Spinal cord (tissue), 10 donors: Measurements from ENCODE around the gene RNF151. TPM values are rescaled to one million over a fixed set of nuclear protein-coding genes. Genes with fewer than 3 reads are reported as not detected.

ENCODE experiments used
- DNase-seq, 6 donors: peaks; one replicate each; pipeline versions ENCODE4 v3.0.0 to v3.0.0-alpha.2; 2013 to 2015; ENCODE audit warnings: low spot score in 6 of 6, low read depth in 4 of 6
- H3K27ac ChIP-seq: one replicate; pipeline ENCODE4 v1.5.1; 2013; ENCODE audit warnings: low read depth, low read length, control low read depth
- H3K27me3 ChIP-seq: one replicate; pipeline ENCODE4 v1.6.1; 2013; ENCODE audit warnings: low read length; ENCODE audit not compliant: control insufficient read depth, insufficient read depth
- H3K36me3 ChIP-seq: one replicate; pipeline ENCODE4 v1.6.1; 2013; ENCODE audit warnings: low read length; ENCODE audit not compliant: control insufficient read depth, insufficient read depth
- H3K4me1 ChIP-seq: one replicate; pipeline ENCODE4 v1.6.1; 2013; ENCODE audit warnings: low read length; ENCODE audit not compliant: control insufficient read depth, insufficient read depth
- H3K4me3 ChIP-seq: one replicate; pipeline ENCODE4 v1.5.1; 2013; ENCODE audit warnings: low read depth, low read length, control low read depth
- H3K9me3 ChIP-seq: one replicate; pipeline ENCODE4 v1.6.1; 2013; ENCODE audit warnings: low read length; ENCODE audit not compliant: control insufficient read depth, insufficient read depth
- WGBS: methylation state at CpG from one replicate; pipeline ENCODE4 v1.1.5; 2013; ENCODE audit warnings: missing lambda C conversion rate; ENCODE audit not compliant: insufficient coverage; 5-methylcytosine and 5-hydroxymethylcytosine counted together
- polyA plus RNA-seq, 2 donors: library from polyadenylated mRNA; unstranded; fragments of 120-200 nt; gene quantifications; one replicate each; pipeline ENCODE4 v1.2.1, GENCODE V29; 2013; ENCODE audit not compliant: insufficient read length in 2 of 2
- total RNA-seq, 2 donors: library from RNA; depleted of rRNA in 1 of 2; stranded (reverse); fragments of 120-200 nt in 1 of 2; fragments of >200 nt in 1 of 2; gene quantifications; one replicate each; pipeline versions ENCODE4 v1.2.3 to v1.2.4, GENCODE V29; 2013 to 2014
- donor health status: healthy.

The RNF151 gene
- total and polyA plus RNA-seq, 4 donors, result not detected

DNA sequence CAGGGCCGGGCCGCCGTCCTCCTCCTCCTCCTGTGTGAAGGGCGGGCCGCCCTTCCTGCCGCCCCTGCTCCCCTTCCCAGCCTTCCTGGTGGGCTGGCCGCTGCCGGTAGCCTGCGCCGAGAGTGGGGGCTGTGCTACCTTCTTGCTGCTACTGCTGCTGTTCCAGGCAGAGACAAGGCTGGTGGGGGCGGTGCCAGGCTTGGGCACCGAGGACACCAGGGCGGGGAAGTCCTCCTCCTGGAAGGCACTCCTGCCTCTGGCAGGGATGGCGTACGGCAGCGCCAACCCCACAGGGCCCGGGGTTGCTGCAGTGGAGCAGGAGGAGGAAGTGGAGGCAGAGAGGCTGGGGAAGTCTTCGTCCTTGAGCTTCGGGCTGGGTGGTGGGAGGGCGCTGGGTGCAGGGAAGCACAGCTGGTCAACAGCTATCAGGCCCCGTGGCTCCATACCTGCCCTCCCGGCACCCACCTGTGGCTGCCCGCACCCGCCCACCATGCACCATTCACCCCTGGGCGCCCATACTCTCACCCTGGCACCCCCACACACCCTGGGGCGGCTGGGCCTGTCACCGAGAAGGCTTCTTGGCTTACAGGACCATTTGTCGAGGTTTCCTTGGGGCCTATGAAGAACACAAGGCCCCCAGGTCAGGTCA, 33.3 kb downstream of the RNF151 start:
- Histone ChIP-seq H3K4me1 (peaks cover 21% of the 10 kb centered on the region), H3K9me3 (no peaks in the 10 kb centered on the region), H3K4me3 (no peak overlapping the region), H3K27me3 (no peaks in the 10 kb centered on the region), H3K36me3 (peaks cover 94% of the 10 kb centered on the region), H3K27ac (no peak overlapping the region)
- DNase-seq, result no peak
- WGBS, result 92% methylated on average over 24 of the region's 28 CpGs

DNA sequence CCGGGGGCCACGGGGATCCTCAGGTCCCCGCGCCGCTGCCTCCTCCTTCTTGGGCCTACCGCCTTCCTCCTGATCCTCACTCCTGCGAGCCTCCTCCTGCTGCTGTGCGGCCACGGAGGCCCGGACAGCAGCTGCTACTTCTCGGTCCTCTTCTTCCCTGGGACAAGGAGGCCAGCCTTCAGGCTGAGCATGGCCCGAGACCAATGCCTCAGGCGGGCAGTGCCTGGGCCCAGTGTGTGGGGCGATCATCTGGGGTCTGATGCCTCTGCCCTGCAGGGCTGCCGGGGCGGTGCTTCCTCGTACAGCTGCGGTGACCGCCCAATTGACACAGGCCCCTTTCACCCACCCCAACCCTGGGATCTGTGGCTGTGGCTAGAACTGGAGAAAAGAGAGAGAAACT, 34.4 kb downstream of the RNF151 start:
- H3K4me1 ChIP-seq, result peaks cover 32% of the 10 kb centered on the region
- H3K27me3 ChIP-seq, result no peaks in the 10 kb centered on the region
- H3K27ac ChIP-seq, result no peak overlapping the region
- peaks cover 99% of the 10 kb centered on the region for H3K36me3 ChIP-seq
- no peak overlapping the region for H3K4me3 ChIP-seq
- WGBS, result 93% methylated on average over 11 of the region's 19 CpGs
- DNase-seq, result no peak
- no peaks in the 10 kb centered on the region for H3K9me3 ChIP-seq

DNA sequence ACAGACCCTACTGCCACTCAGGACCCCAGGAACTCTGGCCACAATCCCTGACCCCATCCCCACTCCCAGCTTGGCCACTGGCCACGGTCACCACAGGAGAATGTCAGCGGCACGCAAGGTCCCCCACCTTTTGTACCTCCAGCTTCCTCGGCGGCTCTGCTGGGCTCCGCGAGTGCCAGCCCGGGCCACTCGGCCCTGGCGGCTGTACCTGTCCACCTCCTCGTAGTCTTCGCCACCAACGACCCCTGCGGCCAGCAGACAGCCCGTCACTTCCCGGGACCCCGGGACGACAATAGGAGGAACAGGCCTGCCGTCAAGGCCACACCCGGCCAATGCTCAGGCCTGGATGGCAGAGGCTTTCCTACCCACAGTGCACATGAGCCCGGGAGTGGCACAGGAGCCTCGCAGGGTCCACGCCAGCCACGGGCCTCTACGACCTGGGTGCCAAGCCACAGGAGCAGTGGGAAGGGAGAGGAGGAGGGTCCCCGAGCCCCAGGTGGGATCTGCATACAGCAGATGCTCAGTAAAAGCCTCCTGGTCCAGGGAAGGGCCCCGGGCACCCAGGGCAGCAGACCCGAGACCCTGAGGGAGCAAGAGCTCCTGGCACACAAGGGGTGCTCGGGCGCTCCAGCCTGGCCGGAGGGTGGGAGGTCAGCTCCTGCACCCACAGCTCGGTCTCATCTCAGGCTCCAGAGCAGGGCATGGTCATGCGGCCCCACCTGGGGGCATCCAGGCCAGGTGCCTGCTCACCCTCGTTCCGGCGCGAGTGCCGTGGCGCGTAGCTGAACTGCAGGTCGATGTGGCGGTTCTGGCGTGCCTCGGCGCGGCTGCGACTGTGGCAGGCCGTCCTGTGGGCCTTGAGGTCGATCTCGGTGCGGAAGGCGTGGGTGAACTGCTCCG, 35.0 kb downstream of the RNF151 start:
- no peaks in the 10 kb centered on the region for H3K9me3 ChIP-seq
- H3K27me3 ChIP-seq, result no peaks in the 10 kb centered on the region
- no peak overlapping the region for H3K27ac ChIP-seq
- H3K4me3 ChIP-seq, result no peak overlapping the region
- H3K36me3 ChIP-seq, result peaks cover 99% of the 10 kb centered on the region
- DNase-seq, result no peak
- WGBS, result 95% methylated on average over 53 of the region's 53 CpGs
- peaks cover 37% of the 10 kb centered on the region for H3K4me1 ChIP-seq

DNA sequence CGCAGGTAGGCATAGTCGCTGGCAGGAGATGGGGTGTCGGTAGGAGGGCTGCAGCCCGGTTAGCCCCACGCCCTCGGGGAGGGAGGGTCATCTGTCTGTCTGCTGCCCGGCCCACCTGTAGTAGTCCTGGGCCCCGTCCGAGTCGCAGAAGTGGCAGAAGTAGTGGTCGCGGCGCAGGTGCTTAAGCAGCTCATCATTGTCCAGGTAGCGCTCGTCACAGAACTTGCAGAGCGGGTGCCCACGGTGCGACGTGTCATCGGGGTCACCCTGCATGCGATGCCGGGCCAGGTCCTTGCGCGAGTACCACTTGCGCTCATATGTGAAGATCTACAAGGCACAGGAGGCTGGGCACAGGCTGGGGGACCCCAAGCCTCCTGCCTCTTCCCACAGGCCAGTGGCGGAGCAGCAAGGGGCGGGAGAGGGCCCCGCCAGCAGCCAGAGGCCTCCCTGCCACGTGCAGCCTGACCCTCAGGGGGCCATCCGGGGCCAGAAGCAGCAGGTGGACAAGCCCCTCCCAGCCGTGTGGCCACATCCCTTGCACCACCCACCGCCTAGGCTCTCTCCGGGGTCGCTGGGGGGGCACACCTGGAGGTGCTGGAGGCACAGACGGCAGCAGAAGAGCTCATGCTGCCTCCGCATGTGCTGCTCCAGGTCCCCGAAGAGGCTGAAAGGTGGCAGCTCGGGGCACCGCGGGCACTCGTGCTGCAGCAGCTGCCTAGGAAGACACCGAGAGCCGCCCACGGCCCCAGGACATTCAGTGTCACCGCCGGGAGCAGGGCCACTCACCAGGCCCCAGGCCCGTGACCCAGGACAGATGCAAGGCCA, 36.0 kb downstream of the RNF151 start:
- Histone ChIP-seq H3K4me3 (no peak overlapping the region), H3K9me3 (no peaks in the 10 kb centered on the region), H3K27ac (no peak overlapping the region), H3K36me3 (peaks cover 100% of the 10 kb centered on the region), H3K27me3 (no peaks in the 10 kb centered on the region), H3K4me1 (peaks cover 46% of the 10 kb centered on the region)
- 90% methylated on average over 47 of the region's 47 CpGs for WGBS
- no peak for DNase-seq

DNA sequence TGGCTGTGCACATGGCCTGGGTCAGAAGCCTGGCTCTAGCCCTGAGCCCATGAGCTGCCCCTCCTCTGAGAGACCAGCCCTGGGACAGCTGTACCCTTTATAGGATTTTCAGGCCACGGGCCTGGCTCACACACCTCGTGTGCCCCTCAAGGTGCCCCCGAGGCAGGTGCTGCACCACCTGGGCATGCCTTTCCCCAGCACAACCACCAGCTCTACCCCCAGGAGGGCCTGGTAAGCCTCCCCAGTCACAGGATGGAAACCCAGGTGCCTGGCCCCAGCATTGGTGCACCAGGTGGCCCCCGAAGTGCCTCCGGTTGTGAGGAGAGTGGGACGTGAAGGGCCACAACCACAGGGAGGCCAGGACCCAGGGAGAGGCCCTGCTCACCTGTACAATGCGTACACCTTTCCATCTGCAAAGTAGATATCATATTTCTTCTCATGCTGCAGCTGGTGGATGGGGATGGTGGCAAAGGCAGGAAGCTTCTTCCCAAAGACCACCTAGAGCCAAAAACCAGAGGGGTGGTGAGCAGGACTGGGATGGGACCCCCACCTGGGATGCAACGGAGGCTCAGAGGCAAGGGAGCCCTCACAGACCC, 36.7 kb downstream of the RNF151 start:
- H3K36me3 ChIP-seq, result peaks cover 100% of the 10 kb centered on the region
- H3K27me3 ChIP-seq, result no peaks in the 10 kb centered on the region
- H3K9me3 ChIP-seq, result no peaks in the 10 kb centered on the region
- peaks cover 50% of the 10 kb centered on the region for H3K4me1 ChIP-seq
- WGBS, result 91% methylated on average over 6 of the region's 8 CpGs
- H3K4me3 ChIP-seq, result no peak overlapping the region
- no peak for DNase-seq
- H3K27ac ChIP-seq, result no peak overlapping the region

DNA sequence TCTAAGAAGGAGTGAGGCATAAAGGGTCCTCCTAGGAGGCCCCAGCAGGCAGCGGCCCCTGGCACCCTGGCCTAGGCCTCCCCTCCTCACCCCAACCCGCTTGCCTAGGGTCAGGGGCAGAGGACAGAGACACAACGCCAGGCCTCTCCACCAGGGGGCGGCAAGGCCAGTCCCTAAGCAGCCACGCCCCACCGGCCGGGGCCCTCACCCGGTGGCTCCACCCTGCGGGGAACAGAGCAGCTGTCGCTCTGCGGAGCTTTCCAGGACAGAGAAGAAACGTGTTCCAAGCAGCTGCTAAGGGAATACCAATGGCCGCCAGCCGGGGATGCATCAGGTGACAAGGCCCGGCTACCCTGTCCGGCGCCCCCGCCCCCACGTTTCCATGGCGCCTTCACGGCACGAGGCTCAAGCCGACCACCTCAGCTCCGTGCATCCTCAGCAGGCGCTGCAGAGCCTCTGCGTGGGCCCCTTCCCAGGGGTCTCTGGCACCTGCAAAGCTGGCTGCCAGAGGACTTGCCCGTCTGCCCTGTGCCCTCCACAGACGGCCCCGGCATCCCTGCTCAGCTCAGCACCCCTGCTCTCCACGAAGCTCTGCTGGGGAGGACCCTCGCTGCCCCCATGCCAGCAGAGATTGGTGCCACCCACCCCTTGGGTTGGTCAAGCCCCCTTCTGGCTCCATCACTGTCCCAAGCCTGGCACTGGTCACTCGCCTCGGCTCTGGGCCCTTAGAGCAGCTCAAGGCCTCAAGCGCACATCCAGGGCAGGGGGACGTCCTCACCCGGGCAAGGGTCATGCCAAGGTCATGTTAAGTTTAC, 37.4 kb downstream of the RNF151 start:
- 23% methylated on average over 36 of the region's 36 CpGs for WGBS
- H3K9me3 ChIP-seq, result no peaks in the 10 kb centered on the region
- peaks cover 57% of the 10 kb centered on the region for H3K4me1 ChIP-seq
- H3K27ac ChIP-seq, result no peak overlapping the region
- no peak overlapping the region for H3K4me3 ChIP-seq
- no peaks in the 10 kb centered on the region for H3K27me3 ChIP-seq
- H3K36me3 ChIP-seq, result peaks cover 95% of the 10 kb centered on the region
- peak in 2 of 6 donors; percentile 74 to 82 for DNase-seq

DNA sequence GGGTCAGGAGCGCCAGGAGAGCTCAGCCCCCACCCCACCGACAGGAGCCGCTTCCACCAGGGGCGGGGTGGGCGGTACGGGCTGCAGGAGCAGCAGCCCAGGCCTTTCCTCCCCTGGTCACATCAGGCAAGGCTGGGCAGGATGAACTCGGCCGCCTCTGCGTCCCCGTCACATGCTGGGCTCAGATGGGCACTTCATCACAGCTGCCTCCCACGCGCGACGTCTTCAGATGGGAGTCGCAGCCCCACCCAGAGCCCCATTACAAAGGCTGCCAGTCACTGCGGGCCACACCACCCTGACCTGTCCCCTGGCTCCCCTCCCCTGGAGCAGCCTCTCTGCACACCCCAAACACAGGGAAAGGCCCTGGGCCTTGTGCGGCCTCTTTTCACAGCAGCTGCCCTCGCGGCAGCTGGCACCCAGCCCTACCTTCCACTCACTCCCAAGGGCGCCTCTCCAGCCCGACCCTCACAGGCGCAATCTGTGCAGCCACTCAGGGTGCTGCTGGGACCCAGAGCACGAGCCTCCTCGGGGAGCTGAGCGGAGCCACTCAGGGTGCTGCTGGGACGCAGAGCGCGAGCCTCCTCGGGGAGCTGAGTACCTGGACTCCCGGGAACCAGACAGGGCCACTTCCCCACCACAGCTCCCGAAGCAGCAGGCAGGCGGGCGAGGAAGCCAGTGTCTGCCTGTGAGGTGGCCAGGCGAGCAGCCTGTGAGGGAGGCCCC, 38.3 kb downstream of the RNF151 start:
- DNase-seq, result no peak
- no peak overlapping the region for H3K4me3 ChIP-seq
- 67% methylated on average over 32 of the region's 34 CpGs for WGBS
- no peaks in the 10 kb centered on the region for H3K27me3 ChIP-seq
- H3K27ac ChIP-seq, result no peak overlapping the region
- H3K36me3 ChIP-seq, result peaks cover 86% of the 10 kb centered on the region
- H3K4me1 ChIP-seq, result peaks cover 57% of the 10 kb centered on the region
- H3K9me3 ChIP-seq, result no peaks in the 10 kb centered on the region

DNA sequence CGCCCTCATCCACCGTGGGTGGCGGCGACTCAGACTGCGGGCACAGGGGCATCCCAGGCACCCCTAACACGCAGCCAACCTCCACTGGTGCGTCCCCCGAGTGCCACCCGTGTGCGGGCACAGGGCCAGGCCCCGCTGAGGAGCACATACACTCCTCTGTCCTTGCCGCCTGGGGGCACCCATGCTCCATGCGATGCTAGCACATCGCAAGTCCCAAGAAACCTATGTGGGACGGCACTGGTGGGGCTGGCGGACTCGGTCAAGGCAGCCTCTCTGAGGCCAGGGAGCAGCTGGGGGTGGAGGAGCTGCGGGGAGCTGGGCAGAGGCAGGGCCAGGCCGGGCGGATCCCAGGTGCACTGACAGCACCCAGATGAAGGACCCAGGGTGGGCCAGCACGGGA, 39.0 kb downstream of the RNF151 start:
- peaks cover 79% of the 10 kb centered on the region for H3K36me3 ChIP-seq
- DNase-seq, result no peak
- no peaks in the 10 kb centered on the region for H3K27me3 ChIP-seq
- H3K27ac ChIP-seq, result no peak overlapping the region
- no peak overlapping the region for H3K4me3 ChIP-seq
- no peaks in the 10 kb centered on the region for H3K9me3 ChIP-seq
- 77% methylated on average over 21 of the region's 21 CpGs for WGBS
- peaks cover 64% of the 10 kb centered on the region for H3K4me1 ChIP-seq
